WTC11 (cell line): ENCODE data around the gene BAIAP2L1. TPM values are rescaled to one million over a fixed set of nuclear protein-coding genes. Genes with fewer than 3 reads are reported as not detected.
"Not testable (repeated sequence)": the region's sequence is repeated elsewhere in the genome, so short reads cannot be mapped to it uniquely, and the experiment has no call there.

Experiments
- ATAC-seq: fragments of 200-7000 bp; cut with Tn5 transposase; 2 replicates; pipeline ENCODE4 v1.10.0; 2021; ENCODE audit warnings: mild to moderate bottlenecking, moderate library complexity
- CTCF ChIA-PET: fragments of 300-600 bp; sonication (Branson Sonifier 250); formaldehyde crosslinking; loops from one replicate; lab custom pipeline; 2021; ENCODE audit warnings: antibody characterized with exemption; lab: Charles Lee
- POLR2A ChIA-PET: fragments of 350-600 bp; sonication (Branson Sonifier 250); formaldehyde crosslinking; loops from one replicate; lab custom pipeline; 2021; ENCODE audit warnings: antibody characterized with exemption; lab: Charles Lee
- DNase-seq: peaks from one replicate; pipeline ENCODE4 v3.0.0; 2021; ENCODE audit warnings: low spot score
- H3K27ac Mint-ChIP-seq: 2 replicates; pipeline ENCODE4 v1.8.0; 2021; ENCODE audit warnings: mixed read lengths
- H3K27me3 Mint-ChIP-seq: 2 replicates; pipeline ENCODE4 v1.8.0; 2021; ENCODE audit warnings: low read depth, mild to moderate bottlenecking, moderate library complexity, mixed read lengths
- H3K36me3 Mint-ChIP-seq: 2 replicates; pipeline ENCODE4 v1.8.0; 2021; ENCODE audit warnings: mixed read lengths
- H3K4me1 Mint-ChIP-seq: 2 replicates; pipeline ENCODE4 v1.8.0; 2022; ENCODE audit warnings: mixed read lengths
- H3K4me3 Mint-ChIP-seq: 2 replicates; pipeline ENCODE4 v1.8.0; 2021; ENCODE audit warnings: mild to moderate bottlenecking, moderate library complexity, mixed read lengths
- H3K9me3 Mint-ChIP-seq: 2 replicates; pipeline ENCODE4 v1.8.0; 2021; ENCODE audit warnings: mixed read lengths
- ETV6 ChIP-seq: sonication (generic); formaldehyde crosslinking; IDR thresholded peaks from 2 replicates; pipeline ENCODE4 v1.8.1; 2022; ENCODE audit warnings: mild to moderate bottlenecking, missing genetic modification reagents
- FOXK1 ChIP-seq: sonication (generic); formaldehyde crosslinking; IDR thresholded peaks from 2 replicates; pipeline ENCODE4 v1.8.0; 2022; ENCODE audit warnings: mild to moderate bottlenecking, moderate library complexity, missing genetic modification reagents
- FOXP1 ChIP-seq: sonication (generic); formaldehyde crosslinking; IDR thresholded peaks from 2 replicates; pipeline ENCODE4 v1.8.0; 2022; ENCODE audit warnings: missing genetic modification reagents, mild to moderate bottlenecking, moderate library complexity, borderline replicate concordance
- GABPB1 ChIP-seq: sonication (generic); formaldehyde crosslinking; IDR thresholded peaks from 2 replicates; pipeline ENCODE4 v1.8.1; 2023; ENCODE audit warnings: mild to moderate bottlenecking, missing genetic modification reagents
- GTF2I ChIP-seq: fragments of 250-450 bp; sonication (Bioruptor Pico); conservative IDR thresholded peaks from 2 replicates; pipeline ENCODE4 v1.4.0; 2021; ENCODE audit warnings: mild to moderate bottlenecking
- HMGA2 ChIP-seq: fragments of 250-450 bp; sonication (Bioruptor Pico); IDR thresholded peaks from 2 replicates; pipeline ENCODE4 v1.4.0; 2021; ENCODE audit warnings: mild to moderate bottlenecking, moderate library complexity
- JUN ChIP-seq: sonication (generic); formaldehyde crosslinking; IDR thresholded peaks from 2 replicates; pipeline ENCODE4 v1.8.0; 2023; ENCODE audit warnings: mild to moderate bottlenecking, missing genetic modification reagents
- RELA ChIP-seq: sonication (generic); formaldehyde crosslinking; IDR thresholded peaks from 2 replicates; pipeline ENCODE4 v1.8.1; 2022; ENCODE audit warnings: missing genetic modification reagents, mild to moderate bottlenecking, borderline replicate concordance
- TCF7 ChIP-seq: sonication (generic); formaldehyde crosslinking; IDR thresholded peaks from 2 replicates; pipeline ENCODE4 v1.8.0; 2022; ENCODE audit warnings: mild to moderate bottlenecking, low read depth, missing genetic modification reagents, moderate library complexity
- ZBTB21 ChIP-seq: sonication (generic); formaldehyde crosslinking; IDR thresholded peaks from 2 replicates; pipeline ENCODE4 v1.8.1; 2023; ENCODE audit warnings: mild to moderate bottlenecking, missing genetic modification reagents, borderline replicate concordance
- ZNF121 ChIP-seq: sonication (generic); formaldehyde crosslinking; IDR thresholded peaks from 2 replicates; pipeline ENCODE4 v1.8.0; 2023; ENCODE audit warnings: missing genetic modification reagents
- ZNF416 ChIP-seq: fragments of 250-450 bp; sonication (Bioruptor Pico); IDR thresholded peaks from 2 replicates; pipeline ENCODE4 v1.9.0; 2021; ENCODE audit warnings: mild to moderate bottlenecking, inconsistent platforms
- ZNF423 ChIP-seq: fragments of 250-450 bp; sonication (Bioruptor Pico); IDR thresholded peaks from 2 replicates; pipeline ENCODE4 v2.1.2; 2022; ENCODE audit warnings: mild to moderate bottlenecking, moderate library complexity
- ZNF671 ChIP-seq: fragments of 250-450 bp; sonication (Bioruptor Pico); IDR thresholded peaks from 2 replicates; pipeline ENCODE4 v1.8.0; 2021; ENCODE audit warnings: mild to moderate bottlenecking
- total RNA-seq: library from RNA; stranded (reverse); gene quantifications from 3 replicates; pipeline ENCODE4 v1.2.3, GENCODE V29; 2021
- TF ChIP-seq, protein P1 (sequence below): sonication (generic); formaldehyde crosslinking; IDR thresholded peaks from 2 replicates; pipeline ENCODE4 v1.8.0; 2022; ENCODE audit warnings: mild to moderate bottlenecking, missing genetic modification reagents
- TF ChIP-seq, protein P2 (sequence below): sonication (generic); formaldehyde crosslinking; IDR thresholded peaks from 2 replicates; pipeline ENCODE4 v1.8.1; 2023; ENCODE audit warnings: mild to moderate bottlenecking, missing genetic modification reagents, moderate library complexity
- TF ChIP-seq, protein P3 (sequence below): sonication (generic); formaldehyde crosslinking; IDR thresholded peaks from 2 replicates; pipeline ENCODE4 v1.8.1; 2023; ENCODE audit warnings: mild to moderate bottlenecking, missing genetic modification reagents, moderate library complexity
- TF ChIP-seq, protein P4 (sequence below): fragments of 200-600 bp; IDR thresholded peaks from 2 replicates; pipeline ENCODE4 v1.8.0; 2022; ENCODE audit warnings: antibody characterized with exemption
- TF ChIP-seq, protein P5 (sequence below): sonication (generic); formaldehyde crosslinking; IDR thresholded peaks from 2 replicates; pipeline ENCODE4 v1.8.1; 2022; ENCODE audit warnings: mild to moderate bottlenecking, moderate library complexity, missing genetic modification reagents
- TF ChIP-seq, protein P6 (sequence below): sonication (generic); formaldehyde crosslinking; IDR thresholded peaks from 2 replicates; pipeline ENCODE4 v1.8.0; 2022; ENCODE audit warnings: mild to moderate bottlenecking, missing genetic modification reagents
- TF ChIP-seq, protein P7 (sequence below): sonication (generic); formaldehyde crosslinking; IDR thresholded peaks from 2 replicates; pipeline ENCODE4 v1.8.0; 2022; ENCODE audit warnings: mild to moderate bottlenecking, missing genetic modification reagents

BAIAP2L1 gene
- total RNA-seq, 1 experiment from 2014 or later: 37.5 TPM

DNA sequence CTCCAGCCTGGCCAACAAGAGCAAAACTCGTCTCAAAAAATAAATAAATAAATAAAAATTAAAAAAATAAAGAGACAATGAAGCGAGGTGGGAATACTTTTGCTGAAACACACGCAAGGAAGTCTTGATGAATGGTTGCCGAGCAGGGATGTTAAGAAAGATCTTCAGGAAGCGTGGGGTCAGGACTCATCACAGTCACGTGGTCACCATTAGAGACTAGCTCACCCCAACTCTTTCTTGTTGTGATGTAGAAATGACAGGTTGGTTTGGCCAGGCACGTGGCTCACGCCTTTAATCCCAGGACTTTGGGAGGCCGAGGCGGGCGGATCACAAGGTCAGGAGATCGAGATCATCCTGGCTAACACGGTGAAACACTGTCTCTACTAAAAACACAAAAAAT lies 28.9 kb upstream of the BAIAP2L1 start (continued):
- TF ChIP-seq, protein P1, sequence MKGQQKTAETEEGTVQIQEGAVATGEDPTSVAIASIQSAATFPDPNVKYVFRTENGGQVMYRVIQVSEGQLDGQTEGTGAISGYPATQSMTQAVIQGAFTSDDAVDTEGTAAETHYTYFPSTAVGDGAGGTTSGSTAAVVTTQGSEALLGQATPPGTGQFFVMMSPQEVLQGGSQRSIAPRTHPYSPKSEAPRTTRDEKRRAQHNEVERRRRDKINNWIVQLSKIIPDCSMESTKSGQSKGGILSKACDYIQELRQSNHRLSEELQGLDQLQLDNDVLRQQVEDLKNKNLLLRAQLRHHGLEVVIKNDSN (CRISPR knock-in tag): no peak
- TF ChIP-seq, protein P2, sequence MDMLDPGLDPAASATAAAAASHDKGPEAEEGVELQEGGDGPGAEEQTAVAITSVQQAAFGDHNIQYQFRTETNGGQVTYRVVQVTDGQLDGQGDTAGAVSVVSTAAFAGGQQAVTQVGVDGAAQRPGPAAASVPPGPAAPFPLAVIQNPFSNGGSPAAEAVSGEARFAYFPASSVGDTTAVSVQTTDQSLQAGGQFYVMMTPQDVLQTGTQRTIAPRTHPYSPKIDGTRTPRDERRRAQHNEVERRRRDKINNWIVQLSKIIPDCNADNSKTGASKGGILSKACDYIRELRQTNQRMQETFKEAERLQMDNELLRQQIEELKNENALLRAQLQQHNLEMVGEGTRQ (CRISPR knock-in tag): no peak
- TF ChIP-seq ZNF416 (CRISPR knock-in tag): no peak
- no peak for TF ChIP-seq GTF2I (CRISPR knock-in tag)
- TF ChIP-seq, protein P3, sequence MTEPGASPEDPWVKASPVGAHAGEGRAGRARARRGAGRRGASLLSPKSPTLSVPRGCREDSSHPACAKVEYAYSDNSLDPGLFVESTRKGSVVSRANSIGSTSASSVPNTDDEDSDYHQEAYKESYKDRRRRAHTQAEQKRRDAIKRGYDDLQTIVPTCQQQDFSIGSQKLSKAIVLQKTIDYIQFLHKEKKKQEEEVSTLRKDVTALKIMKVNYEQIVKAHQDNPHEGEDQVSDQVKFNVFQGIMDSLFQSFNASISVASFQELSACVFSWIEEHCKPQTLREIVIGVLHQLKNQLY (CRISPR knock-in tag): no peak
- no peak for TF ChIP-seq ZNF671 (CRISPR knock-in tag)
- no peak for TF ChIP-seq ZNF121 (CRISPR knock-in tag)
- TF ChIP-seq ZBTB21: no peak
- no peak for TF ChIP-seq ZNF423 (CRISPR knock-in tag)
- TF ChIP-seq, all 79 proteins: peak for 0

DNA sequence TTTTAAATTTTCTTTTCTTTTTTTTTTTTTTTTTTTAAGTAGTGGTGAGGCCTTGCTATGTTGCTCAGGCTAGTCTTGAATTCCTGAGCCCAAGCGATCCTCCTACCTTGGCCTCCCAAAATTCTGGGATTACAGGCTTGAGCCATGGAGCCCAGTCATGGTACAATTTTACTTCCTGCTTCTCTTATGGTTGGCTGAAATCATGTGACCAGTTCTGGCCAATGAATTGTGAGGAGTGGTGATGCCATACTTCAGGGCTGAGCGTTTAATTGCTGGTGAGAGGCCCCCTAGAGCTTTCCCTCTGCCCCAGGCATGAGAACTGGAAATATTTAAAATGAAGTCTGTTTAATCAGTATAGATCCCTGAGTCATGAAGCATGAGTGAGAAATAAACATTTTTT lies 22.2 kb upstream of the BAIAP2L1 start:
- Mint-ChIP-seq H3K36me3 (no peaks in the 10 kb centered on the region), H3K27me3 (peaks cover 13% of the 10 kb centered on the region), H3K4me3 (no peak overlapping the region), H3K9me3 (peaks cover 6% of the 10 kb centered on the region), H3K27ac (no peak overlapping the region), H3K4me1 (no peaks in the 10 kb centered on the region)
- TF ChIP-seq, protein P2 (CRISPR knock-in tag): peak; percentile 62
- no peak for TF ChIP-seq HMGA2
- DNase-seq: no peak
- ATAC-seq: no peak
- ChIA-PET CTCF (interaction anchor here (0.9 kb wide), 1 partner anchor 323 kb away, joined by 3 read pairs; no protein-coding TSS in a partner anchor), POLR2A (interaction anchor here (0.7 kb wide), 1 partner anchor 301 kb away, joined by 3 read pairs; no protein-coding TSS in a partner anchor)

DNA sequence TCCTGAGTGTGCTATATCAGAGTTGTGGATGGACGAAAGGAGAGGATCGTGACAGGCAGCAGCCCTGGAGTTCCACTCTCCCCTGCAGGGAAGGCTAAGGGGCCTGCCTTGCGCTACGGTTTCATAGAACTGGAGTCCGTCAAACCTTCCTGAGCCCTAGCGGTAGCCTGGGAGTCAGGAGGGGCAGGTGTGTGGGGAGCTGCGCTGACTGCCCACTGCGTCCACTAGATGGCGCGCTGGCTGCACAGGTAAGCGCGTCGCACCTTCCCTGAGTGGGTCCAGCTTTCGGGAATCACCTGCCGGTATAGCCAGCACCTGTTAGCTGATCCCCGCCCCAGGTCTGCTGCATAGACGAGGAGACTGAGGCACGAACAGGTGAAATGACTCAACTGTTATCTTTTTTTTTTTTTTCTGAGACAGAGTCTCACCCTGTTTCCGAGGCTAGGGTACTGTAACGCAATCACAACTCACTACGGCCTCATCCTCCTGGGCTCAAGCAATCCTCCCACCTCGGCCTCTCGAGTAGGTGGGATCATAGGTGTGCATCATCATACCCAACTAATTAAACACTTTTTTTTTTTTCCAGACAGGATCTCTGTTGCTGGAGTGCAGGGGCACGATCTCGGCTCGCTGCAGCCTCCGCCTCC lies 20.2 kb upstream of the BAIAP2L1 start:
- ATAC-seq (peak; percentile 99), DNase-seq (peak; percentile 93)
- H3K27me3 Mint-ChIP-seq: peaks cover 13% of the 10 kb centered on the region
- H3K9me3 Mint-ChIP-seq: peaks cover 6% of the 10 kb centered on the region
- TF ChIP-seq, protein P4, sequence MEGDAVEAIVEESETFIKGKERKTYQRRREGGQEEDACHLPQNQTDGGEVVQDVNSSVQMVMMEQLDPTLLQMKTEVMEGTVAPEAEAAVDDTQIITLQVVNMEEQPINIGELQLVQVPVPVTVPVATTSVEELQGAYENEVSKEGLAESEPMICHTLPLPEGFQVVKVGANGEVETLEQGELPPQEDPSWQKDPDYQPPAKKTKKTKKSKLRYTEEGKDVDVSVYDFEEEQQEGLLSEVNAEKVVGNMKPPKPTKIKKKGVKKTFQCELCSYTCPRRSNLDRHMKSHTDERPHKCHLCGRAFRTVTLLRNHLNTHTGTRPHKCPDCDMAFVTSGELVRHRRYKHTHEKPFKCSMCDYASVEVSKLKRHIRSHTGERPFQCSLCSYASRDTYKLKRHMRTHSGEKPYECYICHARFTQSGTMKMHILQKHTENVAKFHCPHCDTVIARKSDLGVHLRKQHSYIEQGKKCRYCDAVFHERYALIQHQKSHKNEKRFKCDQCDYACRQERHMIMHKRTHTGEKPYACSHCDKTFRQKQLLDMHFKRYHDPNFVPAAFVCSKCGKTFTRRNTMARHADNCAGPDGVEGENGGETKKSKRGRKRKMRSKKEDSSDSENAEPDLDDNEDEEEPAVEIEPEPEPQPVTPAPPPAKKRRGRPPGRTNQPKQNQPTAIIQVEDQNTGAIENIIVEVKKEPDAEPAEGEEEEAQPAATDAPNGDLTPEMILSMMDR: peak; percentile 92
- TF ChIP-seq ETV6 (CRISPR knock-in tag): 0 out of 2 replicates have a peak, but pooled peaks have one; percentile 40
- TF ChIP-seq GABPB1 (CRISPR knock-in tag): 0 out of 2 replicates have a peak, but pooled peaks have one; percentile 31
- no peak for TF ChIP-seq JUN (CRISPR knock-in tag)
- TF ChIP-seq RELA: no peak
- peak; percentile 28; the same call in 1 of the 2 replicates for TF ChIP-seq ZNF121 (CRISPR knock-in tag)
- TF ChIP-seq FOXK1 (CRISPR knock-in tag): 0 out of 2 replicates have a peak, but pooled peaks have one; percentile 48
- no peak for TF ChIP-seq TCF7 (CRISPR knock-in tag)
- TF ChIP-seq, protein P3 (CRISPR knock-in tag): no peak
- TF ChIP-seq, protein P5, sequence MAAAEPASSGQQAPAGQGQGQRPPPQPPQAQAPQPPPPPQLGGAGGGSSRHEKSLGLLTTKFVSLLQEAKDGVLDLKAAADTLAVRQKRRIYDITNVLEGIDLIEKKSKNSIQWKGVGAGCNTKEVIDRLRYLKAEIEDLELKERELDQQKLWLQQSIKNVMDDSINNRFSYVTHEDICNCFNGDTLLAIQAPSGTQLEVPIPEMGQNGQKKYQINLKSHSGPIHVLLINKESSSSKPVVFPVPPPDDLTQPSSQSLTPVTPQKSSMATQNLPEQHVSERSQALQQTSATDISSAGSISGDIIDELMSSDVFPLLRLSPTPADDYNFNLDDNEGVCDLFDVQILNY: no peak
- TF ChIP-seq, protein P6, sequence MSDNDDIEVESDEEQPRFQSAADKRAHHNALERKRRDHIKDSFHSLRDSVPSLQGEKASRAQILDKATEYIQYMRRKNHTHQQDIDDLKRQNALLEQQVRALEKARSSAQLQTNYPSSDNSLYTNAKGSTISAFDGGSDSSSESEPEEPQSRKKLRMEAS (CRISPR knock-in tag): peak; percentile 98
- TF ChIP-seq, protein P7, sequence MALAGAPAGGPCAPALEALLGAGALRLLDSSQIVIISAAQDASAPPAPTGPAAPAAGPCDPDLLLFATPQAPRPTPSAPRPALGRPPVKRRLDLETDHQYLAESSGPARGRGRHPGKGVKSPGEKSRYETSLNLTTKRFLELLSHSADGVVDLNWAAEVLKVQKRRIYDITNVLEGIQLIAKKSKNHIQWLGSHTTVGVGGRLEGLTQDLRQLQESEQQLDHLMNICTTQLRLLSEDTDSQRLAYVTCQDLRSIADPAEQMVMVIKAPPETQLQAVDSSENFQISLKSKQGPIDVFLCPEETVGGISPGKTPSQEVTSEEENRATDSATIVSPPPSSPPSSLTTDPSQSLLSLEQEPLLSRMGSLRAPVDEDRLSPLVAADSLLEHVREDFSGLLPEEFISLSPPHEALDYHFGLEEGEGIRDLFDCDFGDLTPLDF: no peak
- TF ChIP-seq FOXP1 (CRISPR knock-in tag): peak; percentile 62; the same call in 1 of the 2 replicates
- ChIA-PET POLR2A (interaction anchor here (0.7 kb wide), 1 partner anchor 20 kb away, joined by 3 read pairs; the partner anchor contains the start of gene BAIAP2L1), CTCF (interaction anchor here (0.5 to 1.8 kb wide), 34 partner anchors 11 to 616 kb away, joined by 3 to 25 read pairs (median 4); partner anchors contain the start of genes BAIAP2L1, NPTX2 and TRRAP)
- no peaks in the 10 kb centered on the region for H3K36me3 Mint-ChIP-seq
- no peak overlapping the region for H3K4me3 Mint-ChIP-seq
- H3K27ac Mint-ChIP-seq: no peak overlapping the region
- H3K4me1 Mint-ChIP-seq: no peaks in the 10 kb centered on the region

DNA sequence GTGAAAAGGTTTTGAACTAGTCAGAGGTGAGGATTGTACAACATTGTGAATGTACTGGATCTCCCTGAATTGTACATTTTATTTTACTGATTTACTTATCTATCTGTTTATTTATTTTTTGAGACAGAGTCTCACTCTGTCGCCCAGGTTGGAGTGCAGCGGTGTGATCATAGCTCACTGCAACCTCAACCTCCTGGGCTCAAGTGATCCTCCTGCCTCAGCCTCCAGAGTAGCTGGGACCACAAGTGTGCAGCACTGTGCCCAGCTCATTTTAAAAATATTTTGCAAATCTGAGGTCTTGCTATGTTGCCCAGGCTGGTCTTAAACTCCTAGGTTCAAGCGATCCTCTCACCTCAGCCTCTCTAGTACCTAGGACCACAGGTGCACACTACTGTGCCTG lies 19.1 kb upstream of the BAIAP2L1 start:
- POLR2A ChIA-PET, ATAC-seq, H3K4me1 Mint-ChIP-seq, DNase-seq, H3K27ac Mint-ChIP-seq, H3K9me3 Mint-ChIP-seq, H3K4me3 Mint-ChIP-seq, H3K36me3 Mint-ChIP-seq: not testable (repeated sequence)
- CTCF ChIA-PET: interaction anchor here (0.6 to 1.7 kb wide), 3 partner anchors 412 to 764 kb away, joined by 3 to 12 read pairs (median 11); no protein-coding TSS in a partner anchor
- peaks cover 13% of the 10 kb centered on the region for H3K27me3 Mint-ChIP-seq
